HG02588 (cell line): Measurements from ENCODE around the gene CDH23.

Experiments used
- ATAC-seq: cut with Tn5 transposase; IDR thresholded peaks from one replicate; pipeline ENCODE4 v1.9.1; 2021; ENCODE audit warnings: mild to moderate bottlenecking, moderate library complexity; ENCODE audit not compliant: unreplicated experiment

The CDH23 gene

GRCh38 chr10:71419750-71420149 lies 23.0 kb downstream of the CDH23 start:
- ATAC-seq = no peak

GRCh38 chr10:71421075-71421434 lies 24.3 kb downstream of the CDH23 start:
- ATAC-seq = no peak

- no peak for ATAC-seq
Observed at GRCh38 chr10:71423250-71423649, 26.5 kb downstream of the CDH23 start.

GRCh38 chr10:71423901-71424300 lies 27.2 kb downstream of the CDH23 start:
- ATAC-seq = no peak

GRCh38 chr10:71424496-71425194 lies 27.9 kb downstream of the CDH23 start:
- ATAC-seq = no peak

GRCh38 chr10:71426058-71426605 lies 29.4 kb downstream of the CDH23 start:
- no peak for ATAC-seq

- ATAC-seq = no peak
Observed at GRCh38 chr10:71427246-71427645, 30.5 kb downstream of the CDH23 start.

GRCh38 chr10:71429304-71429703 lies 32.6 kb downstream of the CDH23 start:
- ATAC-seq = no peak

GRCh38 chr10:71429929-71430328 lies 33.2 kb downstream of the CDH23 start:
- ATAC-seq = no peak

- no peak for ATAC-seq
Observed at GRCh38 chr10:71431239-71432100, 34.8 kb downstream of the CDH23 start.

- no peak for ATAC-seq
Observed at GRCh38 chr10:71432101-71432905, 35.6 kb downstream of the CDH23 start.

- no peak for ATAC-seq
Observed at GRCh38 chr10:71432956-71433767, 36.4 kb downstream of the CDH23 start.

GRCh38 chr10:71433768-71434744 lies 37.3 kb downstream of the CDH23 start:
- ATAC-seq = no peak

- no peak for ATAC-seq
Observed at GRCh38 chr10:71434760-71435394, 38.2 kb downstream of the CDH23 start.

GRCh38 chr10:71435571-71436267 lies 39.0 kb downstream of the CDH23 start:
- ATAC-seq = no peak

- ATAC-seq = no peak
Observed at GRCh38 chr10:71436268-71437125, 39.8 kb downstream of the CDH23 start.

GRCh38 chr10:71437537-71438092 lies 40.9 kb downstream of the CDH23 start:
- ATAC-seq = no peak
